ENCODE measurements around the gene SIX2.

The SIX2 gene

DNA sequence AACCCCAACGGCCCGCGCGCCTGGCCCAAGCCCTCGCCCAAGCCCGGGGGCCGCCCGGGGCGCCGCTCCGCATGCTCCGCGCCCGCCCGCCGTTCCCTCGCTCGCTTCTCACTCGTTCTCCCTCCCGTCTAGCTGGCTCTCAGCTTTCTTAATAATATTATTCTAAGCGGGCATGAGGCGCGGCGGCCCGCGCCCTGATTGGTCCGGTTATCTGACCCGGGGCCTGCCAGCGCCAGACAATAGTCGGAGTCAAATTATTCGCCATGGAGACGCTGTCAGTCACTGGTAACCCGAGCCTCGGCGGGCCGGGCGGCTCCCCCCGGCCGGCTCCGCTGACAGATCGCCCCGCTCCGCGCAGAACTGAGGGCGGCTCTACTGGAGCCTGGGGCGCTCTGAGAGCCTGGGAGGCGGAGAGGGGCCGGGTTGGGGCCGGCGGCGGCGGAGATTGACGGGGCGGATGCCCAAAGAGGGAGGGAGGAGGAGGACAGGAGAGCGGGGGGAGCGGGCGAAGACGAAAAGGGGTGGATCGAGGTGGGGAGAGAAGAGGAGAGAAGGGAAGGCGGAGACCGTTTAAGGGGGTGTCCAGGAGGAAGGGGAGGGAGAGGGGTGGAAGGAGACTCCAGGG is at the start of gene SIX2:
SIX2 (minus strand) TSS at position 150 of the 625 bp plus-strand sequence. CDS start 342 bp downstream, outside the sequence.
- no peaks in the 10 kb centered on the region for H3K9me3 ChIP-seq (ENCODE audit: control insufficient read depth, insufficient read depth, low read depth, low read length)
- H3K9ac ChIP-seq (ENCODE audit: low read length): peak within 1 kb of the TSS; percentile 5
- peak within 1 kb of the TSS; percentile 57 for H3K4me3 ChIP-seq (ENCODE audit: low read depth, low read length)
- peaks cover 35% of the 10 kb centered on the region for H3K4me1 ChIP-seq (ENCODE audit: control insufficient read depth, insufficient read depth, low read length)
- peaks cover 96% of the 10 kb centered on the region for H3K27me3 ChIP-seq (ENCODE audit: control insufficient read depth, insufficient read depth, low read length)
- H3K27ac ChIP-seq (ENCODE audit: low read depth, low read length): no peak within 1 kb of the TSS
- H3K36me3 ChIP-seq (ENCODE audit: control insufficient read depth, insufficient read depth, low read length): no peaks in the 10 kb centered on the region

DNA sequence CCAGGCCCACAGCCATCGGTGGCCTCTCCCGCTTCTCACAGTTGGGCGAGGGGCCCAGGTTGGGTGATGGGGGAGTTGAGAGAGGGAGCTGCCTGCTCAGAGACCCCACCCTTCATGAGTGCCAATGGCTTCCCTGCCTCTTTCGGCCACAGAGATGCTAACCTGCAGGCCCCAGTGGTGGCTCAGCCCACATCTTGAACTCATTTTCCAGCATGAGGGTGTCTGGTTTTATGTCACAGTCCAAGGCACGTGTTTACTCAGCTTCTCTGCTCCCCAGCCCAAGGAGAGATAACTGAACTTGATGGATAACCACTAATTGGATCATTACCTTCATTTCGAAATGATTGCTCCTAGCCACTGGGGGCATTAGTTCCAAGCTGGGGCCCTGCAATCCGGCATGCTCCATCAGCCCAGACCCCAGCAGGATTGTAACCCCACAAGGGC is 45.9 kb upstream of the SIX2 start:
- Histone ChIP-seq H3K4me1 (ENCODE audit: control insufficient read depth, insufficient read depth, low read length) (no peaks in the 10 kb centered on the region), H3K9me3 (ENCODE audit: control insufficient read depth, insufficient read depth, low read depth, low read length) (0 out of 2 replicates have a peak, but pooled peaks cover 2% of the 10 kb centered on the region), H3K36me3 (ENCODE audit: control insufficient read depth, insufficient read depth, low read length) (no peaks in the 10 kb centered on the region), H3K27ac (ENCODE audit: low read depth, low read length) (no peak overlapping the region), H3K27me3 (ENCODE audit: control insufficient read depth, insufficient read depth, low read length) (no peaks in the 10 kb centered on the region), H3K4me3 (ENCODE audit: low read depth, low read length) (no peak overlapping the region), H3K9ac (ENCODE audit: low read length) (no peak overlapping the region)

DNA sequence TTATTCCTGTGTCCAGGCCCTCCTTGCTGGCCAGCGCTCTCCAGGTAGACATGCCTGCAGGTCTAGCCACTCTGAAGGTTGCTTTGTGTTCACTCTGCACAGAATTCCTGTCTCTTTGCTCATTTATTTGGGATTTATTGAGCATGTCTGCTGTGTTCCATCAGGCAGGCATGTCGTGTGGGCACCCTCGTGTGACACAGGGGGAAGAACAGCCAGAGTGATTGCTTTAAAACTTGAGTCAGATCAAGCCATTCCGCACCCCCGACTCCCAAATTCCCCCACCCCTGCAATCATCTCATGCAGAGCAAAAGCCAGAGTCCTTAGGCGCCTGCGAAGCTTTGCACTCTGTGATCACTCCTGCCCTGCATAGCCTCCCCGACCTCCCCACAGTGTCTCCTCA is 44.7 kb upstream of the SIX2 start:
- H3K27ac ChIP-seq (ENCODE audit: low read depth, low read length): no peak overlapping the region
- H3K9me3 ChIP-seq (ENCODE audit: control insufficient read depth, insufficient read depth, low read depth, low read length): 0 out of 2 replicates have a peak, but pooled peaks cover under 1% of the 10 kb centered on the region
- no peaks in the 10 kb centered on the region for H3K36me3 ChIP-seq (ENCODE audit: control insufficient read depth, insufficient read depth, low read length)
- no peak overlapping the region for H3K4me3 ChIP-seq (ENCODE audit: low read depth, low read length)
- H3K9ac ChIP-seq (ENCODE audit: low read length): no peak overlapping the region
- H3K27me3 ChIP-seq (ENCODE audit: control insufficient read depth, insufficient read depth, low read length): no peaks in the 10 kb centered on the region
- H3K4me1 ChIP-seq (ENCODE audit: control insufficient read depth, insufficient read depth, low read length): no peaks in the 10 kb centered on the region

DNA sequence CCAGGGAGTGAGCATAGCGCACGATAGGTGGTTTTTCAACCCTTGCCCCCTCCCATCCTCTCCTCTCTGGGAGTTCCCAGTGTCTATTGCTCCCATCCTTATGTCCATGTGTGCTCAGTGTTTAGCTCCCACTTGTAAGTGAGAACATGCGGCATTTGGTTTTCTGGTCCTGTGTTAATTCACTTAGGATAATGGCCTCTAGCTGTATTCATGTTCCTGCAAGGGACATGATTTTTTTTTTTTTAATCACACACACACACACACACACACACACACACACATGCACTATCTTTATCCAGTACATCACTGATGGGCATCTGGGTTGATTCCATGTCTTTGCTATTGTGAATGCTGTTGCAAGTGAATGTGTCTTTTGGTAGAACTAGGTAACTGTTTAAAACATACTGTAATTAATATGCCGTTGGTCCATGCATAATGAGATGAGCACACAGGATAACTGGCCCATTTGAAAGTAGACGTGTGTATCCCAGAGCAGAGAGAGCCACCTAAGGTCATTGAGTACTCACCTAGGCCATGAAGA is 43.2 kb upstream of the SIX2 start:
- Histone ChIP-seq H3K4me1 (ENCODE audit: control insufficient read depth, insufficient read depth, low read length) (no peaks in the 10 kb centered on the region), H3K4me3 (ENCODE audit: low read depth, low read length) (no peak overlapping the region)

DNA sequence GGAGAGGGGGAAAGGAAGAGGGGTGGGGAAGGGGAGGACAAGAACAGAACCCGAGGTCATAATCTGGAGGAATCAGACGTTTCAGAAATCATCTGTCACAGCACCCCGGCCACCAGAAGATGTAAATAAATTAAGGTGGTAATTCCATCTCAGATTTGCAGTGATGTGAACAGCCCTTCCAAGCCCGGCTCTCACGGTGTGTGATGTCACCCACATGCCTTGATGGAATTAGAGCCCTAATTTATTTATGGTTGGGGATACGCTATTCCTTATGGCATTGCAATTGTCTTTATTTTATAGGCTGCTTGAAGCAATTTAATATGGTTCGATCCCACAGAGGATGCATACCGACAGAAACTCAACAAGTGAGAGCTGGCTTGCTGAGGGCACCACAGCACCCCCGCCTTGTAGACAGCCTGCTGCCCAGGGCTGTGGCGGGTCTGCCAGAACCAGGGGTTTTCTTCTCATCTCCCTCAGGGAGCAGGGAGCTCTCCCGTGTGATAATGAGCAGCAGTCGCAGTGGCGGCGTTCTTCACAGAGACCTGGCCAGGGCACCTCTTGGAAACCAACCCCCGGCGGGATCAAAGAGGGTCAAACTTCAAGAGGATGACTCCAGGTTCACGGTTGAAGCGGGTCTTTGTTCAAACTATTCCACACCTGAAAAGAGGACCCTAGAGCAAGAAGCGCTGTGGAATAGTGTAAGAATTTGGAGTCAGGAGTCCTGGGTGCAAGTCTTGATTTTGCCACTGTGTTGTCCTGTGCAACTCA is 40.5 kb upstream of the SIX2 start:
- no peaks in the 10 kb centered on the region for H3K4me1 ChIP-seq (ENCODE audit: control insufficient read depth, insufficient read depth, low read length)
- no peak overlapping the region for H3K27ac ChIP-seq (ENCODE audit: low read depth, low read length)
- H3K36me3 ChIP-seq (ENCODE audit: control insufficient read depth, insufficient read depth, low read length): no peaks in the 10 kb centered on the region
- H3K27me3 ChIP-seq (ENCODE audit: control insufficient read depth, insufficient read depth, low read length): no peaks in the 10 kb centered on the region
- H3K9me3 ChIP-seq (ENCODE audit: control insufficient read depth, insufficient read depth, low read depth, low read length): no peaks in the 10 kb centered on the region
- no peak overlapping the region for H3K9ac ChIP-seq (ENCODE audit: low read length)
- H3K4me3 ChIP-seq (ENCODE audit: low read depth, low read length): no peak overlapping the region

More for the DNA sequence above, 43.2 kb upstream of the SIX2 start:
- no peaks in the 10 kb centered on the region for H3K27me3 ChIP-seq (ENCODE audit: control insufficient read depth, insufficient read depth, low read length)
- no peaks in the 10 kb centered on the region for H3K36me3 ChIP-seq (ENCODE audit: control insufficient read depth, insufficient read depth, low read length)
- no peak overlapping the region for H3K9ac ChIP-seq (ENCODE audit: low read length)
- no peak overlapping the region for H3K27ac ChIP-seq (ENCODE audit: low read depth, low read length)
- H3K9me3 ChIP-seq (ENCODE audit: control insufficient read depth, insufficient read depth, low read depth, low read length): no peaks in the 10 kb centered on the region

DNA sequence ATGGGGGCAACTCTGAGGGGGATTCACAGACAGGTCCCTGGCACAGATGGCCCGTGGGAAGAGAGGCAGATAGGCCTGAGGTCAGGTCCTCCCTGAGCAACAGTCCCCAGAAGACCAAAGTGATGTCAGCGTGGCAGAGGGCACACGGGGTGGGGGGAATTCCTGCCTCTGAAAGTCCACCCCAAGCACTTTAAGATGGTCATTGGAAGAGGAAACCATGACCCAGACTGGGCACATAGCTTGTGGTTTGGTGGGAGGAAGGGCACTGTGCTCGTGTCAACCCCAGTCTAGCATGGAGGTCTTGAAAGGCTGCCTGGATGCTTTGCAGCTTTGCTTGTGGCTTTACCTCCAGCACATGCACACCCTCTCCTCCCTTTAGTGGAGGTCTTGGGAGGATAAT is 38.0 kb upstream of the SIX2 start:
- H3K36me3 ChIP-seq (ENCODE audit: control insufficient read depth, insufficient read depth, low read length): no peaks in the 10 kb centered on the region
- no peaks in the 10 kb centered on the region for H3K27me3 ChIP-seq (ENCODE audit: control insufficient read depth, insufficient read depth, low read length)
- no peak overlapping the region for H3K9ac ChIP-seq (ENCODE audit: low read length)
- no peak overlapping the region for H3K27ac ChIP-seq (ENCODE audit: low read depth, low read length)
- no peak overlapping the region for H3K4me3 ChIP-seq (ENCODE audit: low read depth, low read length)
- H3K9me3 ChIP-seq (ENCODE audit: control insufficient read depth, insufficient read depth, low read depth, low read length): no peaks in the 10 kb centered on the region
- H3K4me1 ChIP-seq (ENCODE audit: control insufficient read depth, insufficient read depth, low read length): no peaks in the 10 kb centered on the region

DNA sequence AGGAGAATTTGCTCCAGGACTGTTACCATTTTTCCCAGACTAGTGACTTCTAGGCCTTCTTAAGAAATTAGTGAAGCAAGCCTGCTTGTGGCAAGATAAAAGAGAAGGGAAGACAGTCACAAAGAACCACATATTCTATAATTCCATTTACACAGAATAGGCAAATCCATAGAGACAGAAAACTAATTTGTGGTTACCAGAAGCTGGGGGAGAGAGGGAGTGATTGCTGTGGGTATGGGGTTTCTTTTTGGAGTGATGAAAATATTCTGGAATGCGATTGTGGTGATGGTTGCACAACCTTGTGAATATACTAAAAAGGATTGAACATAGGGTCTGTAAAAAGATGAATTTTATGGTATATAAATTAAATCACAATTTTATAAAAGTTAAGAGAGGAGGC is 37.5 kb upstream of the SIX2 start:
- Histone ChIP-seq H3K9ac (ENCODE audit: low read length) (no peak overlapping the region), H3K27ac (ENCODE audit: low read depth, low read length) (no peak overlapping the region), H3K9me3 (ENCODE audit: control insufficient read depth, insufficient read depth, low read depth, low read length) (no peaks in the 10 kb centered on the region)

DNA sequence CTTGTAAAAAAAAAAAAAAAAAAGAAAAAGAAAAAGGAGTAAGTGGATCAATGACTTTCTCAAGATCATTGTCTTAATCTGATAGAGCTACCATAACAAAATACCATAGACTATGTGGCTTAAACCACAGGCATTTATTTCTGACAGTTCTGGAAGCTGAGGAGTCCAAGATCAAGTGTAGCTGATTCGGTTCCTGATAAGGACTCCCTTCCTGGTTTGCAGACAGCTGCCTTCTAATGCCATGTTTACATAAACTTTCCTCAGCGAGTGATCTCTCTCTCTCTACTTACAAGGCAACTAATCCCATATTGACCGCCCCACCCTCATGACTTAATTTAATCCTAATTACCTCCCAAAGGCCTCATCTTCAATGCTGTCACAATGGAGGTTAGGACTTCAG is 36.5 kb upstream of the SIX2 start:
- Histone ChIP-seq H3K27ac (ENCODE audit: low read depth, low read length) (no peak overlapping the region), H3K4me3 (ENCODE audit: low read depth, low read length) (no peak overlapping the region), H3K4me1 (ENCODE audit: control insufficient read depth, insufficient read depth, low read length) (peaks cover 5% of the 10 kb centered on the region), H3K9me3 (ENCODE audit: control insufficient read depth, insufficient read depth, low read depth, low read length) (no peaks in the 10 kb centered on the region), H3K27me3 (ENCODE audit: control insufficient read depth, insufficient read depth, low read length) (no peaks in the 10 kb centered on the region), H3K36me3 (ENCODE audit: control insufficient read depth, insufficient read depth, low read length) (no peaks in the 10 kb centered on the region), H3K9ac (ENCODE audit: low read length) (no peak overlapping the region)

More for the DNA sequence above, 37.5 kb upstream of the SIX2 start:
- Histone ChIP-seq H3K4me3 (ENCODE audit: low read depth, low read length) (no peak overlapping the region), H3K4me1 (ENCODE audit: control insufficient read depth, insufficient read depth, low read length) (no peaks in the 10 kb centered on the region), H3K27me3 (ENCODE audit: control insufficient read depth, insufficient read depth, low read length) (no peaks in the 10 kb centered on the region), H3K36me3 (ENCODE audit: control insufficient read depth, insufficient read depth, low read length) (no peaks in the 10 kb centered on the region)

DNA sequence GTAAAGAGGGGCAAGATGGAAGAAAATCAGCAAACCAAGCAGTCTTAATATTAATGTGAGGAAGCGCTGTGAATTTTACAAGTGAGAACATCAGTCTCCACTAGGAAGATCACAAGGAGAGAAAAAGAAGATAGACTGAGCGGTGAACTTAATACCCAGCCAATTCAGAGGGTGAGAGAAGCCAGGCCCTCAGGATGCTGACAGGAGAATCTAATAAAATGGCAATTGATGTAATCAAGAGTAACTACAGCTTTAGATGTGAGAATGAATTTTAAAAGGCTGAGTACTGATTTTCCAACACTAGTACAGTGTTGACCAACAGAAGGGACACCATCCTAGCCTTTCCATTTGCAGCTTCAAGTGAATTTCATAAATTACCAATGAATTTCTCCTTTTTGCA is 35.7 kb upstream of the SIX2 start:
- no peak overlapping the region for H3K9ac ChIP-seq (ENCODE audit: low read length)
- peaks cover 10% of the 10 kb centered on the region for H3K4me1 ChIP-seq (ENCODE audit: control insufficient read depth, insufficient read depth, low read length)
- H3K36me3 ChIP-seq (ENCODE audit: control insufficient read depth, insufficient read depth, low read length): no peaks in the 10 kb centered on the region
- H3K27ac ChIP-seq (ENCODE audit: low read depth, low read length): no peak overlapping the region
- H3K4me3 ChIP-seq (ENCODE audit: low read depth, low read length): no peak overlapping the region
- H3K27me3 ChIP-seq (ENCODE audit: control insufficient read depth, insufficient read depth, low read length): no peaks in the 10 kb centered on the region
- no peaks in the 10 kb centered on the region for H3K9me3 ChIP-seq (ENCODE audit: control insufficient read depth, insufficient read depth, low read depth, low read length)

DNA sequence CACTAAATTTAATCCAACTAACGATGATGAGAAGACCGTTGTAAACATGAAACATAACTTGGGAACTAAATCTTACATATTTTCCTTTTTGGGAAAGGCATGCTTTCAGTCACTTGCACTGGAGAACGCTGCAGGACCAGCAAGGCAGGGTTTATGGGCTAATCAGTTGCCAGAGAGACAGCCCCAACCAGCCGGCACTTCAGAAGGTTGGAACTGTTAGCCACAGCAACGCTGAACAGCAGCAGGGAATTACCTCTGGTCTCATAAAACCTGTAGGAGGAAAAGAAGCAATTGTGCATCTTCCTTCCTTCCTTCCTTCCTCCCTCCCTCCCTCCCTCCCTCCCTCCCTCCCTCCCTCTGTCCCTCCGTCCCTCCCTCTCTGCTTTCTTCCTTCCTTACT is 33.9 kb upstream of the SIX2 start:
- H3K27ac ChIP-seq (ENCODE audit: low read depth, low read length): no peak overlapping the region
- H3K4me1 ChIP-seq (ENCODE audit: control insufficient read depth, insufficient read depth, low read length): peaks cover 10% of the 10 kb centered on the region
- no peak overlapping the region for H3K9ac ChIP-seq (ENCODE audit: low read length)
- H3K4me3 ChIP-seq (ENCODE audit: low read depth, low read length): no peak overlapping the region
- no peaks in the 10 kb centered on the region for H3K9me3 ChIP-seq (ENCODE audit: control insufficient read depth, insufficient read depth, low read depth, low read length)
- no peaks in the 10 kb centered on the region for H3K36me3 ChIP-seq (ENCODE audit: control insufficient read depth, insufficient read depth, low read length)
- no peaks in the 10 kb centered on the region for H3K27me3 ChIP-seq (ENCODE audit: control insufficient read depth, insufficient read depth, low read length)

DNA sequence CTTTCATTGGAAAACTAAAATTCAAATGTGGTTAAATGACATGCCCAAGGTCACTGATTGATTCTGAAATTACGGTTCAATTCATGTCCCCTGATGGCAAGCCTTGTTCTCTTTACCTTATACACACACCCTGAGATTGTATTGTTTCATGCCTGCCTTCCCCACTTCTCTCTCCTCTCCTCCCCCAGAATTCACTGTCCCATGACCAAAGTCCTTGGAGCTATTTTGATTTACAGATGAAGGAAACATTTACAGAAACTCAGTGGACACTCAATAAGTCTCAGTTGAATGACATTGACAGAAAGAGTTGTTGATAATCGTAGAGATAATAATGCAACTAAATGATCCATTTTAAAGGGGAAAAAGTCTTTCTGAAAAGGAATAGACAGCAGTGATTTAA is 33.1 kb upstream of the SIX2 start:
- no peak overlapping the region for H3K9ac ChIP-seq (ENCODE audit: low read length)
- H3K9me3 ChIP-seq (ENCODE audit: control insufficient read depth, insufficient read depth, low read depth, low read length): no peaks in the 10 kb centered on the region
- no peak overlapping the region for H3K4me3 ChIP-seq (ENCODE audit: low read depth, low read length)
- no peaks in the 10 kb centered on the region for H3K36me3 ChIP-seq (ENCODE audit: control insufficient read depth, insufficient read depth, low read length)
- H3K27ac ChIP-seq (ENCODE audit: low read depth, low read length): no peak overlapping the region
- H3K27me3 ChIP-seq (ENCODE audit: control insufficient read depth, insufficient read depth, low read length): no peaks in the 10 kb centered on the region
- H3K4me1 ChIP-seq (ENCODE audit: control insufficient read depth, insufficient read depth, low read length): peaks cover 10% of the 10 kb centered on the region
